Stimulated activated naive CD4-positive, alpha-beta T cell treated with Interleukin-2 at 50 U/mL for 16 hours (primary cell): Measurements from ENCODE around the gene TNIK.

Experiments
- DNase-seq: peaks from one replicate; lab custom pipeline; 2025; lab: John Stamatoyannopoulos, UW

Gene TNIK

GRCh38 chr3:171417137-171417536 is 43.1 kb downstream of the TNIK start:
- DNase-seq: no peak

- no peak for DNase-seq
Observed at GRCh38 chr3:171416666-171417065, 43.5 kb downstream of the TNIK start.

GRCh38 chr3:171416061-171416460 is 44.1 kb downstream of the TNIK start:
- no peak for DNase-seq

GRCh38 chr3:171415070-171415469 is 45.1 kb downstream of the TNIK start:
- DNase-seq: no peak

- DNase-seq: no peak
Observed at GRCh38 chr3:171412473-171412872, 47.7 kb downstream of the TNIK start.

DNA sequence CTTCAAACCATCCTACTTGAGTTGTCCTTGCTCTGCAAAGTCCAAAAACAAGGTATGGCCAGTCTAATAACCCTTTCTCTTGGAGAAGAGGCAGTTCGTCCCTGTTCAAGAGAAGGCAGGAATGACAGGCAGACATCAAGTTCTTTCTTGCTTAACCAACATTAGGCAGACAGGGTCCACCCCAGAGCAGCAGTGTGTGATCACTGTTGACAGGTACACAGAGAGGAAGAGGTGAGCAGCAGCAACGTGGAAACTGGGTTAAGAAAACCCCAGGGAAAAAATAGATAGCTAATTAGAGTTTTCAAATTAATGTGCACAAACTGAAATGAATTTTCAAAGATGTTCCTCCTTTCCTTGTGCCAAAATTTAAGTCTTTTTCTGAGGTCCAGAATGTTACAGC is 48.2 kb downstream of the TNIK start:
- DNase-seq: no peak

GRCh38 chr3:171410186-171410585 is 50.0 kb downstream of the TNIK start:
- no peak for DNase-seq

DNA sequence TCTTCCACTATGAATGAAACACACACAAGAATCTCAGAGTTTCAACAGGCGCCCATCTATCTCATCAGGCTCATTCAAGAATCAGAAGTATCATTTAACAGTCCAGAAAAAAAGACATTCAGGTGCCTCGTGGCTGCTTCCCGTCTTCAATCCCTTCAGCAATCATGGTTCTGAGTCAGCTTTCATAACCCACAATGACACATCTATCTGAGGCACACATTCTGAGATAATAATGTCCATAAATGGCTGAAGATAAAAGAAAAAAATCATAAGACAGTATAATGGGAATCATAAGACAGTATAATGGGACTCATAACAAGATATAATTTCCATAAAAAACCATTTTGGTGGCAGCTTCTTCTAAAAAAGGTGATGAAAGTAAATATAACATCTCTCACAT is 52.4 kb downstream of the TNIK start:
- DNase-seq: no peak

GRCh38 chr3:171404376-171404967 is 55.7 kb downstream of the TNIK start:
- no peak for DNase-seq

DNA sequence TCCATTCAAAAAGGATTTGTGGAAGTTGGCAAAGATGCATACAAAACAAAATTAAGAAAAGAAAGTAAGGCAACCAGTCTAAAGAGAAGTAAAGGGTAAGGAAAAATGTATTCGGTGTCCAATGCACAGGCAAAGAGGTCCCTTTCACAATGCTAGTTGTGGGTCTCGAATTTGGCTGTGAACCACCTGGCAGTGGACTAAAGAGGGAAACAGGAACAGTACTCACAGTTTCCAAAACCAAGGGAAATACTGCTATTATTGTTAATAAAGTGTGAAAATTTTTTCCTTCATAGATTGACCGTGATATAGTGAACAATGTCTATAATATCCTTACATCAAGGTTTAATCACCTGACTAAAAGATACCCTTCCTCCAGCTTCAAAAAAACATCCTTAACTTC is 57.9 kb downstream of the TNIK start:
- no peak for DNase-seq

- no peak for DNase-seq
Observed at GRCh38 chr3:171401432-171401831, 58.8 kb downstream of the TNIK start.

DNA sequence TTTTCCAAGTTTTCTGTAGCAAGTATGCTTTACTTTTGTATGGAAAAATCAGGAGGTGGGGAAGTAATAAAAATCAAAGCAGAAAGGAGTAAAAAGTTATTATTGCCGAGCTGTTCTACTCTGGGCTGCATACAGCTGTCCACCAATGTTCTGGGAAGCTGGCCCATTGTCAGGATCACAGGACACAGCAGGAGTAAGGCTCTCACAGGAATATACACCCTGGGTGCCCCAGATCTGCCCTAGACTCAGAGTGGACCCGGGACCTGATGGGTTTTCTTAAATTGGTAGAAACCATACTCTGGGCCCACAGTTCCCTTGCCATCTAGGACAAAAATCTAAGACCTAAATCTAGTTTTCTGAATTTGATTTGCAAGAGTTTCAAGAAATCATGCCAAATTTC is 60.4 kb downstream of the TNIK start:
- DNase-seq: no peak

- DNase-seq: no peak
Observed at GRCh38 chr3:171398343-171398742, 61.9 kb downstream of the TNIK start.

- DNase-seq: no peak
Observed at GRCh38 chr3:171397089-171397488, 63.1 kb downstream of the TNIK start.

- no peak for DNase-seq
Observed at GRCh38 chr3:171396048-171396447, 64.2 kb downstream of the TNIK start.

GRCh38 chr3:171393032-171393744 is 67.0 kb downstream of the TNIK start:
- DNase-seq: no peak

- no peak for DNase-seq
Observed at GRCh38 chr3:171391432-171391831, 68.8 kb downstream of the TNIK start.

GRCh38 chr3:171390051-171390941 is 69.9 kb downstream of the TNIK start:
- no peak for DNase-seq

GRCh38 chr3:171389491-171389890 is 70.7 kb downstream of the TNIK start:
- no peak for DNase-seq

GRCh38 chr3:171388527-171388926 is 71.7 kb downstream of the TNIK start:
- no peak for DNase-seq

DNA sequence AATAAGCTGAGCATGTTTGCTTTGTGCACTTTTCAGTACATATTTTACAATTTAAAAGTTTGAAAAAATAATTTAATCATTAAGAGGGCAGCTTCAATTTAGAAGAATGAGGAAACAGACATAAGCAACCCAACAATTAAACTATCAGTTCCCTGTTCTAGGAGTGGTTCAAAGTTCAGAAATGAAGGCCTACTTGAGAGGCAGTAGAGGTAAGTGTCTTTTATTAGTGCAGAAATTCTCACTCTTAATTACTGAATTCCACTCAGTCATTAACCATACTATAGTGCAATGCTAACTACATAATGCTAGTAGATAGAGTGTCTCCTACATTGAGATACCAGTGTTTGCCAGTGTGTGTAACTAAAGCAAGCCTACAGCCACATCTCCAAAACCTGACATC is 73.1 kb downstream of the TNIK start:
- no peak for DNase-seq

DNA sequence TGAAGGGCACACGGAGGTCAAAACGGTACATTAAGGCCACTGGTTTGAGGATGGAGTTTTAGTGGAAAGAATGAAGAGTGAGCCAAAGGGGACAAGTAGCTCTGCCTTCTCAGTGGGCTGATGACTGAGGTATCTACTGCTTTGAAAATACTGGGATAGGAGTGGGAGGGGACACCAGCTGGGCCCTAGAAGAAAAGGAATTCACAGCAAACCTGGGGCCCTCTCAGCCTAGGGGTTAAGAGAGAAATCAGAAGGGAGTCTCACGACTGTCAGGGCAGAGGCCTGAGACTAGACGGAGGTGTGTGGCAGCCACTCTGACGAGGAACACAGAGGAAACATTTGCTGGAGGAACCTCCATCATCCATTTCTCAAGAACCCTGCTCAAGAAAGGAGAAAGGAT is 75.1 kb downstream of the TNIK start:
- no peak for DNase-seq
